ENCODE data around the gene RAE1.
A peak's percentile ranks its signal among the peaks of the same experiment; 100 is the strongest.

The RAE1 gene

DNA sequence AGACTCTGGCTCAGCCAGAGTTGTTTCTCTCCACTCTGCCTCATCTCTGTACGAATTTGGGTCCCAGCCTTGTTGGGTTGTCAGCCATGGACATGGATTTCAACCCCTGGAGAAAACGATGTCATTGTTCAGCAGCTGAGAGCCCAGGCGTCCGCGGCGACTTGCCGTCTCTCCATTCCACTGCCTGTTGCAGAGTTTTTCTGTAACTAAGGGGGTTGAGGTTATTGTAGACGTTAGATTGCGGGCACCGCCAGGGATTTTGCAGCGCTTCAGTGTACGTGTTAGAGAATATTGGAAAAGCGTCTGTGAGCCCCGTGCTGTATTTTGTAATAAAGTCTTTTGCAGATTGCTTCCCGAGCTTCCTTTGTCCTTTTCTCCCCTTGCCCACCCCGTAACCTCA, 27.1 kb downstream of the RAE1 start:
- TF ChIP-seq, protein P1, sequence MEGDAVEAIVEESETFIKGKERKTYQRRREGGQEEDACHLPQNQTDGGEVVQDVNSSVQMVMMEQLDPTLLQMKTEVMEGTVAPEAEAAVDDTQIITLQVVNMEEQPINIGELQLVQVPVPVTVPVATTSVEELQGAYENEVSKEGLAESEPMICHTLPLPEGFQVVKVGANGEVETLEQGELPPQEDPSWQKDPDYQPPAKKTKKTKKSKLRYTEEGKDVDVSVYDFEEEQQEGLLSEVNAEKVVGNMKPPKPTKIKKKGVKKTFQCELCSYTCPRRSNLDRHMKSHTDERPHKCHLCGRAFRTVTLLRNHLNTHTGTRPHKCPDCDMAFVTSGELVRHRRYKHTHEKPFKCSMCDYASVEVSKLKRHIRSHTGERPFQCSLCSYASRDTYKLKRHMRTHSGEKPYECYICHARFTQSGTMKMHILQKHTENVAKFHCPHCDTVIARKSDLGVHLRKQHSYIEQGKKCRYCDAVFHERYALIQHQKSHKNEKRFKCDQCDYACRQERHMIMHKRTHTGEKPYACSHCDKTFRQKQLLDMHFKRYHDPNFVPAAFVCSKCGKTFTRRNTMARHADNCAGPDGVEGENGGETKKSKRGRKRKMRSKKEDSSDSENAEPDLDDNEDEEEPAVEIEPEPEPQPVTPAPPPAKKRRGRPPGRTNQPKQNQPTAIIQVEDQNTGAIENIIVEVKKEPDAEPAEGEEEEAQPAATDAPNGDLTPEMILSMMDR (IDR thresholded peaks at IDR 0.05; ENCODE audit: borderline replicate concordance, insufficient read depth, low read depth, low read length): no peak
- H3K4me3 ChIP-seq (ENCODE audit: low read depth, low read length): no peak overlapping the region

- H3K4me3 ChIP-seq (ENCODE audit: low read depth, low read length): no peak overlapping the region
- TF ChIP-seq, protein P1 (IDR thresholded peaks at IDR 0.05; ENCODE audit: borderline replicate concordance, insufficient read depth, low read depth, low read length): no peak
Observed at GRCh38 chr20:57378646-57379262, 27.7 kb downstream of the RAE1 start.

DNA sequence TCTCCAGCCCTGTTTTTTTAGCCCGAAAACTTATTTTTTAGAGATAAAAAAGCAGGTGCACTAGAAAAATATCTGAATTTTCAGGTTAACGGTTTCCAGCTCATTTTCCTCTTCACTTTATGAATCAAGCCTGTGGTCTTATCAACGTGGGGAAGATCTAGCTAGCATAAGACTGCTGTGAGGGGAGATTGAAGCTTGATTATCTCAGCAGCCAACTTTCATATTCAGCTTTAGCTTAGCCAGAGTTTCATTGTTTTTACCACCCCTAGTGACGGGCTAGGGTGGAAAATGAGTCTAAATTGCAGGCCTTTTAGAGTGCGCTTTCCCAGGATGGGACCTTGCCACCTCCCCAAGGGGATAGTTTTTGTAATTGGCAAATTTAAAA, 28.2 kb downstream of the RAE1 start:
- TF ChIP-seq, protein P1 (IDR thresholded peaks at IDR 0.05; ENCODE audit: borderline replicate concordance, insufficient read depth, low read depth, low read length): no peak
- H3K4me3 ChIP-seq (ENCODE audit: low read depth, low read length): no peak overlapping the region

DNA sequence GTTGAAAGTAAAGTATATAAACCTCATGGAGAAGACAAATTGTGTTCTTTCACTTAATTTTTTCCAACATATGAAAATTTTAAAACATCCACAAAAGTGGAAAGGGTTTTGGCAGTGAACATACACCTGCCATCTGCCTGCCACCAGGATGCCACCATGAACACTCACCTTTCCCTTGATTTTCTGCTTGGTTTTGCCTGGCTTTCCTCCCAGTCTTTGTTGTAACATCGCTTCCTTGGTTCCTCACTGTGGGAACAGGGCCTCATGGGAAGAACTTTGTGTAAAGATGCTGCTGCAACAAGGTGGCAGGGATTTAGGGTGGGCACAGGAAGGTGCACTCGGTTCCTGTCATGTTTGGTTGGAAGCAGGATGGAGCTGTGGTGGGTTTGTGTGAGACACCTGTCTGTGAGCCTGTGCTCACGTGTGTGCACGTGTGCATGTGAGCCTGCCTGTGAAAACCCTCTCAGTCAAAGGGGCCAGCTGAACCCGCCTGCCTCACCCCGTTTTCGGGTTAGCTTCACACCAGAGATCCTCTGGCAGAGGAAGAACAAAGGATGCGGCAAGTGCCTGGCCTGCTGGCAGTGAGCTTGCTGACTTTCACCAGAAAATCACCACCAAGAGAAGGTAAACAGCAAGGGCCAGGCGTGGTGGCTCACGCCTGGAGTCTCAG, 29.2 kb downstream of the RAE1 start:
- no peak overlapping the region for H3K4me3 ChIP-seq (ENCODE audit: low read depth, low read length)
- TF ChIP-seq, protein P1 (IDR thresholded peaks at IDR 0.05; ENCODE audit: borderline replicate concordance, insufficient read depth, low read depth, low read length): no peak

DNA sequence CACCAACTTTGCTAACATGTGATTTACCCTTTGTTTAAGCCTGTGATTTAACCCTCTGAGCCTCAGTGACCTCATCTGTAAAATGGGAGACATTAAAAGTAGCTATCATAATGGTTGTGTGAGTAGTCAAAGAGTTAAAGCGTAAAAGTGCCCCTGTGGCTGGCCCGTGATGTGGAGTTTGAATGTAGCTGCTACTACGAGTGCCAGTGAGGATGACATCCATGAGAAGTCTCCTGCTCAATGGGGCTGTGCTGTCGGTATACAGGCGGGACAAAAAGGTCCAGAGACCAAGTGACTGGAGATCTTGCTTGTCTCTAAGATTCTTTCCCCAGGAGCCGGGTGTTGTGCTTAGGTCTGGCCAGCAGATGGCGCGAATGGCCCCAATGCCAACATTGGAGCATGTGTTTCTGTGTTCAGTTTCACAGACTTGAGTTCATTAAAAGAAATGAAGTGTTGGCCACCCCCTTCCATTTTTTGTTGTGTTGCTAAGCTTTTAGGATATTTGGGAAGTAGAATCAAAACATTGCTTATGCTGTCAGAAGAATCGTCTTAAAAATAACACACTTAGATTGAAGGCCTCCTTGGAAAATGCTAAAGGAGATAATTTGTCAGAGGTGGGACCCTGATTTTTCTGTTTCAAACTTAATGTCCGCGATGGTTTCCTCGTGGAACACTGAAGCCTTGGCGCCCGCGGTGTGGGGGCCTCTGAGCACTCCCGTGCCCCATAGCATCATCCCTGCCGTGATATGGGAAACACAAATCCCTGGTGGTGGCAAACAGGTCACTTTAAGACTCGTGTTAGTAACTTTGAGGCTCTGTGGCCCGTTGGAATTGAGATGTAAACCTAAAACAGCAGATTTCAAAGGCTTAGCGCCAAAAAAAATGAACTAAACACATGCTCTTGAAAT, 30.8 kb downstream of the RAE1 start:
- TF ChIP-seq, protein P1 (IDR thresholded peaks at IDR 0.05; ENCODE audit: borderline replicate concordance, insufficient read depth, low read depth, low read length): peak; percentile 89
- no peak overlapping the region for H3K4me3 ChIP-seq (ENCODE audit: low read depth, low read length)

GRCh38 chr20:57382516-57382915, 31.5 kb downstream of the RAE1 start:
- no peak overlapping the region for H3K4me3 ChIP-seq (ENCODE audit: low read depth, low read length)
- TF ChIP-seq, protein P1 (IDR thresholded peaks at IDR 0.05; ENCODE audit: borderline replicate concordance, insufficient read depth, low read depth, low read length): no peak
